Stomach (tissue), 4 donors: Measurements from ENCODE around the gene OXA1L.

ENCODE experiments used
- CTCF ChIP-seq, 7 experiments: fragments of 450-650 bp in 4 of 7; fragments of 200-600 bp in 3 of 7; sonication (generic) in 3 of 7; IDR thresholded peaks; one replicate each; pipeline ENCODE4 v1.5.1; 2016 to 2019; ENCODE audit warnings: antibody characterized with exemption in 7 of 7, control low read depth in 2 of 7, mild to moderate bottlenecking in 1 of 7
- POLR2A ChIP-seq, 4 donors: fragments of 450-650 bp; IDR thresholded peaks; one replicate each; pipeline ENCODE4 v1.6.1; 2016; ENCODE audit warnings: antibody characterized with exemption in 4 of 4, control low read depth in 2 of 4, mild to moderate bottlenecking in 1 of 4, moderate library complexity in 1 of 4

GRCh38 chr14:22723815-22724214, 42.7 kb upstream of the OXA1L start:
- TF ChIP-seq POLR2A (IDR thresholded peaks at IDR 0.05) (no peak), CTCF (IDR thresholded peaks at IDR 0.05) (no peak)
